HFF-Myc (cell line): ENCODE measurements around the gene BCL2L12.

Source experiments
- DNase-seq: peaks from one replicate; pipeline ENCODE4 v3.0.0-alpha.2; 2011; ENCODE audit warnings: low read depth; ENCODE audit errors: extremely low read depth
- H3K4me3 ChIP-seq: replicated peaks from 2 replicates; pipeline ENCODE4 v1.5.1; 2011; ENCODE audit warnings: low read depth, mild to moderate bottlenecking, control low read depth, low read length
- TF ChIP-seq, protein P1 (sequence below): IDR thresholded peaks from 2 replicates; pipeline ENCODE4 v1.5.1; 2012; ENCODE audit warnings: mild to moderate bottlenecking, low read depth, low read length, control low read depth; ENCODE audit errors: missing control alignments

The BCL2L12 gene

GRCh38 chr19:49652551-49653465, 12.9 kb upstream of the BCL2L12 start:
- no peak overlapping the region for H3K4me3 ChIP-seq
- DNase-seq: no peak
- TF ChIP-seq, protein P1, sequence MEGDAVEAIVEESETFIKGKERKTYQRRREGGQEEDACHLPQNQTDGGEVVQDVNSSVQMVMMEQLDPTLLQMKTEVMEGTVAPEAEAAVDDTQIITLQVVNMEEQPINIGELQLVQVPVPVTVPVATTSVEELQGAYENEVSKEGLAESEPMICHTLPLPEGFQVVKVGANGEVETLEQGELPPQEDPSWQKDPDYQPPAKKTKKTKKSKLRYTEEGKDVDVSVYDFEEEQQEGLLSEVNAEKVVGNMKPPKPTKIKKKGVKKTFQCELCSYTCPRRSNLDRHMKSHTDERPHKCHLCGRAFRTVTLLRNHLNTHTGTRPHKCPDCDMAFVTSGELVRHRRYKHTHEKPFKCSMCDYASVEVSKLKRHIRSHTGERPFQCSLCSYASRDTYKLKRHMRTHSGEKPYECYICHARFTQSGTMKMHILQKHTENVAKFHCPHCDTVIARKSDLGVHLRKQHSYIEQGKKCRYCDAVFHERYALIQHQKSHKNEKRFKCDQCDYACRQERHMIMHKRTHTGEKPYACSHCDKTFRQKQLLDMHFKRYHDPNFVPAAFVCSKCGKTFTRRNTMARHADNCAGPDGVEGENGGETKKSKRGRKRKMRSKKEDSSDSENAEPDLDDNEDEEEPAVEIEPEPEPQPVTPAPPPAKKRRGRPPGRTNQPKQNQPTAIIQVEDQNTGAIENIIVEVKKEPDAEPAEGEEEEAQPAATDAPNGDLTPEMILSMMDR: no peak

GRCh38 chr19:49653466-49653806, 12.3 kb upstream of the BCL2L12 start:
- H3K4me3 ChIP-seq: no peak overlapping the region
- DNase-seq: no peak
- TF ChIP-seq, protein P1: no peak

DNA sequence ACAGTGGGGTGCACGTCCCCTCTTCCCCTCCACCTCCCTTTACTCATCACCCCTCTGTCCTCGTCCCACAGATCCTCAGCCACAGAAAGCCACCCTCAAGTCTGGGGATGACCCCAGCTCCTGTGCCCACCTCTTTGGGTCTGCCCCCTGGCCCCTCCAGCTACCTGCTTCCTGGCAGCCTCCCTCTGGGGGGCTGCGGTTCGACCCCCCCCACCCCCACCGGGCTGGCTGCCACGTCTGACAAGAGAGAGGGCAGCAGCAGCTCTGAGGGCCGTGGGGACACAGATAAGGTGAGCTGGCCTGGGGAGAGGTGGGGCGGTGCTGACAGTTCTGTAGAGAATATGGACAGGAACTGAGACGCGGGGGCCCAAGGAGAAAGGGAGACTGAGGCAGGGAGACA, 11.2 kb upstream of the BCL2L12 start:
- TF ChIP-seq, protein P1: no peak
- no peak overlapping the region for H3K4me3 ChIP-seq
- no peak for DNase-seq

DNA sequence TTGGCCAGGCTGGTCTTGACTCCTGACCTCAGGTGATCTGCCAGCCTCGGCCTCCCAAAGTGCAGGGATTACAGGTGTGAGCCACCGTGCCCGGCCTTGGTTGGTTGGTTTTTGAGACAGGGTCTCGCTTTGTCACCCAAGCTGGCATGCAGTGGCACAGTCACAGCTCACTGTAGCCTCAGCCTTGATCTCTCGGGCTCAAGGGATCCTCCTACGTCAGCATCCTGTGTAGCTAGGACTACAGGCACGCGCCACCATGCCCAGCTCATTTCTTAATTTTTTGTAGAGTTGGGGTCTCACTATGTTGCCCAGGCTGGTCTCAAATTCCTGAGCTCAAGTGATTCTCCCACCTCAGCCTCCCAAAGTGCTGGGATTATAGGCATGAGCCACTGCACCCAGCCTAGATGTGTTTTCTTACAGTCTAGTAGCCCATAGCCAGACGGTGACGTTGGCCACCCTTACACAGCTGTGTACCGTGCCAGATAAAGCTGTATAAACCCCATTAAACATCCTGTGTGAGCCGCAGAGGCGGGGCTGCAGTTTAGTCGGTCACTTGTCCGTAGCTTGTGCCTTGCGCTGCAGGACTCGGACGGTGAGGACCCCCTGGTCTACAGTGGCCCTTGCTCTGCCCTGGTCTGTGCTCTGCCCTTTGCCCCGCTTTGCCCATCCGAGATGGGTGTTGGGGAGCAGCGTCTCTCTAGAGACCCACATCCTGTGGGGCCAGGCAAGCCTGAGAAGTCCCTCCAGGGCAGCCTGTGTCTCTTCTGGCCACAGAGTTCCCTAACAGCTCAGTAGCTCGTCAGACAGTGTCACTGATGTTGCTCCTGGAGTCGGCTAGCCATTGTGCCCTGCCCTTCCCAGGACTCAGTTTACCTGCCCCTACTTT, 9.9 kb upstream of the BCL2L12 start:
- no peak for DNase-seq

GRCh38 chr19:49656456-49657109, 9.2 kb upstream of the BCL2L12 start:
- TF ChIP-seq, protein P1: no peak
- no peak overlapping the region for H3K4me3 ChIP-seq
- DNase-seq: no peak

More for the DNA sequence above, 9.9 kb upstream of the BCL2L12 start:
- H3K4me3 ChIP-seq: no peak overlapping the region
- TF ChIP-seq, protein P1: no peak

GRCh38 chr19:49657493-49658138, 8.1 kb upstream of the BCL2L12 start:
- DNase-seq: no peak
- H3K4me3 ChIP-seq: no peak overlapping the region
- TF ChIP-seq, protein P1: no peak
